HEK293T (cell line): ENCODE measurements around the gene ANXA5.

Experiments
- CTCF ChIA-PET: fragments of 350-600 bp; formaldehyde crosslinking; extraction: SDS; loops from one replicate; lab custom pipeline; 2021; ENCODE audit warnings: antibody characterized with exemption, inconsistent platforms; lab: Yijun Ruan, JAX
- POLR2A ChIA-PET: fragments of 350-600 bp; formaldehyde crosslinking; extraction: SDS; loops from one replicate; lab custom pipeline; 2020; ENCODE audit warnings: antibody characterized with exemption, inconsistent platforms; lab: Yijun Ruan, JAX
- DNase-seq: peaks from one replicate; pipeline ENCODE4 v3.0.0; 2012; ENCODE audit warnings: mixed read lengths; ENCODE audit errors: extremely low spot score
- ARNT ChIP-seq: fragments of 450-650 bp; IDR thresholded peaks from 2 replicates; pipeline ENCODE4 v1.6.1; 2017; ENCODE audit warnings: mild to moderate bottlenecking
- BHLHE40 ChIP-seq: fragments of 450-650 bp; IDR thresholded peaks from 2 replicates; pipeline ENCODE4 v1.6.1; 2016; ENCODE audit warnings: mild to moderate bottlenecking, moderate library complexity, borderline replicate concordance
- CTBP1 ChIP-seq: fragments of 450-650 bp; IDR thresholded peaks from 2 replicates; pipeline ENCODE4 v1.6.1; 2016; ENCODE audit warnings: borderline replicate concordance
- ELF4 ChIP-seq: fragments of 450-650 bp; IDR thresholded peaks from 2 replicates; pipeline ENCODE4 v1.6.1; 2017; ENCODE audit warnings: antibody characterized with exemption
- FOXA1 ChIP-seq: fragments of 450-650 bp; IDR thresholded peaks from 2 replicates; pipeline ENCODE4 v1.6.1; 2016; ENCODE audit warnings: mild to moderate bottlenecking
- FOXK2 ChIP-seq: fragments of 450-650 bp; IDR thresholded peaks from 2 replicates; pipeline ENCODE4 v1.6.1; 2016; ENCODE audit warnings: mild to moderate bottlenecking
- FOXM1 ChIP-seq: fragments of 450-650 bp; IDR thresholded peaks from 2 replicates; pipeline ENCODE4 v1.6.1; 2017; ENCODE audit warnings: mild to moderate bottlenecking, borderline replicate concordance
- HDGF ChIP-seq: fragments of 450-650 bp; IDR thresholded peaks from 2 replicates; pipeline ENCODE4 v1.6.1; 2017; ENCODE audit warnings: antibody characterized with exemption, borderline replicate concordance
- L3MBTL2 ChIP-seq: fragments of 450-650 bp; conservative IDR thresholded peaks from 2 replicates; pipeline ENCODE4 v1.6.1; 2016; ENCODE audit warnings: mild to moderate bottlenecking
- LEF1 ChIP-seq: fragments of 450-650 bp; IDR thresholded peaks from 2 replicates; pipeline ENCODE4 v1.6.1; 2017; ENCODE audit warnings: mild to moderate bottlenecking, borderline replicate concordance
- NFRKB ChIP-seq: fragments of 450-650 bp; IDR thresholded peaks from 2 replicates; pipeline ENCODE4 v1.6.1; 2016; ENCODE audit warnings: mild to moderate bottlenecking, moderate library complexity
- PKNOX1 ChIP-seq: fragments of 450-650 bp; IDR thresholded peaks from 2 replicates; pipeline ENCODE4 v1.6.1; 2016
- SP1 ChIP-seq: fragments of 450-650 bp; IDR thresholded peaks from 2 replicates; pipeline ENCODE4 v1.6.1; 2017
- SUZ12 ChIP-seq: fragments of 450-650 bp; IDR thresholded peaks from 2 replicates; pipeline ENCODE4 v1.6.1; 2016; ENCODE audit warnings: mild to moderate bottlenecking
- TARDBP ChIP-seq: fragments of 450-650 bp; IDR thresholded peaks from 2 replicates; pipeline ENCODE4 v1.6.1; 2016
- ZNF384 ChIP-seq: fragments of 450-650 bp; IDR thresholded peaks from 2 replicates; pipeline ENCODE4 v1.6.1; 2016

Gene ANXA5

GRCh38 chr4:121712783-121713182 lies 16.0 kb upstream of the ANXA5 start:
- CTCF ChIA-PET, result no interaction called here
- POLR2A ChIA-PET, result interaction anchor here (0.6 to 2.7 kb wide), 2 partner anchors 14 to 16 kb away, joined by 3 to 16 read pairs; partner anchors contain the start of gene ANXA5
- no peak for DNase-seq
- TF ChIP-seq NFRKB (no peak), BHLHE40 (no peak), ELF4 (no peak), SP1 (no peak), PKNOX1 (no peak), SUZ12 (no peak), ZNF384 (no peak), ARNT (no peak), TARDBP (no peak), HDGF (no peak), FOXA1 (no peak), FOXM1 (no peak), FOXK2 (no peak), LEF1 (no peak), CTBP1 (no peak), L3MBTL2 (no peak)

- DNase-seq, result no peak
- TF ChIP-seq BHLHE40 (no peak), ELF4 (no peak), PKNOX1 (no peak), CTBP1 (no peak), SUZ12 (no peak), FOXK2 (no peak), FOXM1 (no peak), FOXA1 (no peak), SP1 (no peak), TARDBP (no peak), NFRKB (no peak), LEF1 (no peak), ZNF384 (no peak), HDGF (no peak), L3MBTL2 (no peak), ARNT (no peak)
- ChIA-PET POLR2A (interaction anchor here (0.6 to 2.7 kb wide), 4 partner anchors 12 to 16 kb away, joined by 3 to 16 read pairs (median 4); partner anchors contain the start of gene ANXA5), CTCF (interaction anchor here (0.6 to 0.7 kb wide), 2 partner anchors 15 to 252 kb away, joined by 3 read pairs; no protein-coding TSS in a partner anchor)
Measured at GRCh38 chr4:121712001-121712651, 15.3 kb upstream of the ANXA5 start.

- peak; percentile 77 for DNase-seq
- TF ChIP-seq L3MBTL2 (peak; percentile 37; the same call in 1 of the 2 replicates), FOXK2 (no peak)
- ChIA-PET POLR2A (interaction anchor here (0.8 to 2.7 kb wide), 4 partner anchors 10 to 15 kb away, joined by 3 to 16 read pairs (median 4); partner anchors contain the start of gene ANXA5), CTCF (interaction anchor here (0.6 to 0.7 kb wide), 2 partner anchors 14 to 251 kb away, joined by 3 read pairs; no protein-coding TSS in a partner anchor)
Measured at GRCh38 chr4:121711263-121712000, 14.7 kb upstream of the ANXA5 start.

GRCh38 chr4:121709766-121710405 lies 13.1 kb upstream of the ANXA5 start:
- no peak for DNase-seq
- TF ChIP-seq BHLHE40, result no peak
- no peak for TF ChIP-seq FOXA1
- no peak for TF ChIP-seq FOXM1
- TF ChIP-seq TARDBP, result no peak
- no peak for TF ChIP-seq ARNT
- TF ChIP-seq NFRKB, result no peak
- no peak for TF ChIP-seq LEF1
- no peak for TF ChIP-seq PKNOX1
- TF ChIP-seq ELF4, result no peak
- TF ChIP-seq FOXK2, result no peak
- TF ChIP-seq ZNF384, result no peak
- no peak for TF ChIP-seq CTBP1
- TF ChIP-seq SP1, result no peak
- TF ChIP-seq L3MBTL2, result no peak
- TF ChIP-seq HDGF, result no peak
- ChIA-PET CTCF (interaction anchor here (0.6 kb wide), 1 partner anchor 339 kb away, joined by 5 read pairs; no protein-coding TSS in a partner anchor), POLR2A (no interaction called here)

GRCh38 chr4:121707344-121707743 lies 10.6 kb upstream of the ANXA5 start:
- POLR2A ChIA-PET, result no interaction called here
- TF ChIP-seq FOXM1 (no peak), HDGF (no peak), ELF4 (no peak), SP1 (no peak), LEF1 (no peak), TARDBP (no peak), SUZ12 (no peak), FOXA1 (no peak), PKNOX1 (no peak), L3MBTL2 (no peak), NFRKB (no peak), ARNT (no peak), FOXK2 (no peak), CTBP1 (no peak), BHLHE40 (no peak), ZNF384 (no peak)
- CTCF ChIA-PET, result no interaction called here
- no peak for DNase-seq
